Neural cell (in vitro differentiated cells): ENCODE measurements around the gene PIGT. TPM values are rescaled to one million over a fixed set of nuclear protein-coding genes. Genes with fewer than 3 reads are reported as not detected.

Experiments used
- H2AFZ ChIP-seq: fragments of 200-600, 300-800 bp; sonication (generic), shearing (Covaris generic); 2 replicates; pipeline ENCODE4 v1.6.0; 2014; ENCODE audit warnings: low read depth, mild to moderate bottlenecking, antibody characterized with exemption, low read length, moderate library complexity
- H3F3A ChIP-seq: fragments of 200-600 bp; shearing (Covaris generic); 2 replicates; pipeline ENCODE4 v1.6.1; 2016; ENCODE audit warnings: mild to moderate bottlenecking, moderate library complexity, mixed read lengths, antibody characterized with exemption, low read length; ENCODE audit not compliant: insufficient read depth, poor library complexity, severe bottlenecking
- H3K27ac ChIP-seq: fragments of 200-600, 300-800 bp; sonication (generic), shearing (Covaris generic); 2 replicates; pipeline ENCODE4 v1.5.1; 2014; ENCODE audit warnings: mild to moderate bottlenecking, low read length, moderate library complexity
- H3K27me3 ChIP-seq: fragments of 300-800, 200-600 bp; sonication (generic), shearing (Covaris generic); 2 replicates; pipeline ENCODE4 v1.6.0; 2014; ENCODE audit warnings: mild to moderate bottlenecking, low read depth, low read length, moderate library complexity; ENCODE audit not compliant: insufficient read depth
- H3K36me3 ChIP-seq: fragments of 300-800, 200-600 bp; sonication (generic), shearing (Covaris generic); 2 replicates; pipeline ENCODE4 v1.5.1; 2014; ENCODE audit warnings: mild to moderate bottlenecking, antibody characterized with exemption, low read length, moderate library complexity; ENCODE audit not compliant: insufficient read depth
- H3K4me2 ChIP-seq: fragments of 300-800, 200-600 bp; sonication (generic), shearing (Covaris generic); 2 replicates; pipeline ENCODE4 v1.6.0; 2014; ENCODE audit warnings: mild to moderate bottlenecking, low read length
- H3K4me3 ChIP-seq: fragments of 300-800, 200-600 bp; sonication (generic), shearing (Covaris generic); 2 replicates; pipeline ENCODE4 v1.5.1; 2014; ENCODE audit warnings: mild to moderate bottlenecking, low read length, moderate library complexity
- H3K79me2 ChIP-seq: fragments of 200-600 bp; shearing (Covaris generic); replicated peaks from 2 replicates; pipeline ENCODE4 v1.6.0; 2014; ENCODE audit warnings: mild to moderate bottlenecking, low read length, moderate library complexity; ENCODE audit not compliant: insufficient read depth
- H3K9ac ChIP-seq: fragments of 300-800, 200-600 bp; sonication (generic), shearing (Covaris generic); 2 replicates; pipeline ENCODE4 v1.6.1; 2016; ENCODE audit warnings: mild to moderate bottlenecking, low read length, mixed read lengths
- H3K9me2 ChIP-seq: fragments of 200-600 bp; shearing (Covaris generic); 2 replicates; pipeline ENCODE4 v1.6.1; 2016; ENCODE audit warnings: mild to moderate bottlenecking, low read length, mixed read lengths; ENCODE audit not compliant: insufficient read depth
- H3K9me3 ChIP-seq: fragments of 200-600, 300-800 bp; sonication (generic), shearing (Covaris generic); 2 replicates; pipeline ENCODE4 v1.6.1; 2016; ENCODE audit warnings: mild to moderate bottlenecking, mixed run types, low read length, moderate library complexity, mixed read lengths
- H4K20me1 ChIP-seq: fragments of 200-600 bp; shearing (Covaris generic); 2 replicates; pipeline ENCODE4 v1.6.1; 2016; ENCODE audit warnings: mild to moderate bottlenecking, mixed run types; ENCODE audit not compliant: insufficient read depth
- EP300 ChIP-seq: fragments of 450-650 bp; conservative IDR thresholded peaks from 2 replicates; pipeline ENCODE4 v1.6.1; 2014; ENCODE audit warnings: antibody characterized with exemption, mild to moderate bottlenecking, moderate library complexity; ENCODE audit not compliant: poor library complexity, severe bottlenecking
- EZH2 ChIP-seq: fragments of 200-600, 300-800 bp; shearing (Covaris generic), sonication (generic); IDR thresholded peaks from 2 replicates; pipeline ENCODE4 v1.6.1; 2014; ENCODE audit warnings: antibody characterized with exemption, low read length, borderline replicate concordance, mild to moderate bottlenecking; ENCODE audit not compliant: insufficient read depth, poor library complexity, severe bottlenecking
- MXI1 ChIP-seq: fragments of 450-650 bp; conservative IDR thresholded peaks from 2 replicates; pipeline ENCODE4 v1.6.1; 2014; ENCODE audit warnings: antibody characterized with exemption, mild to moderate bottlenecking; ENCODE audit not compliant: poor library complexity, severe bottlenecking
- POLR2AphosphoS5 ChIP-seq: IDR thresholded peaks from 2 replicates; pipeline ENCODE4 v1.6.1; 2012
- RAD21 ChIP-seq: fragments of 450-650 bp; conservative IDR thresholded peaks from 2 replicates; pipeline ENCODE4 v1.6.1; 2014; ENCODE audit warnings: antibody characterized with exemption, mild to moderate bottlenecking, moderate library complexity
- SMC3 ChIP-seq: fragments of 450-650 bp; conservative IDR thresholded peaks from 2 replicates; pipeline ENCODE4 v1.6.1; 2014; ENCODE audit warnings: antibody characterized with exemption, mild to moderate bottlenecking, moderate library complexity; ENCODE audit not compliant: poor library complexity
- TAF1 ChIP-seq: IDR thresholded peaks from 2 replicates; pipeline ENCODE4 v1.6.1; 2012; ENCODE audit warnings: low read depth
- polyA plus RNA-seq: library from polyadenylated mRNA; depleted of rRNA; stranded (reverse); fragments of >200 nt; gene quantifications from 2 replicates; pipeline ENCODE4 v1.2.3, GENCODE V29; 2014
- TF ChIP-seq, protein P1 (sequence below): fragments of 450-650 bp; IDR thresholded peaks from 2 replicates; pipeline ENCODE4 v1.5.1; 2014; ENCODE audit warnings: antibody characterized with exemption, mild to moderate bottlenecking, moderate library complexity; ENCODE audit not compliant: poor library complexity, severe bottlenecking
- TF ChIP-seq, protein P2 (sequence below): IDR thresholded peaks from 2 replicates; pipeline ENCODE4 v1.6.1; 2012; ENCODE audit warnings: borderline replicate concordance

Gene PIGT
- polyA plus RNA-seq, 1 donor from 2014 or later = 24.3 TPM

DNA sequence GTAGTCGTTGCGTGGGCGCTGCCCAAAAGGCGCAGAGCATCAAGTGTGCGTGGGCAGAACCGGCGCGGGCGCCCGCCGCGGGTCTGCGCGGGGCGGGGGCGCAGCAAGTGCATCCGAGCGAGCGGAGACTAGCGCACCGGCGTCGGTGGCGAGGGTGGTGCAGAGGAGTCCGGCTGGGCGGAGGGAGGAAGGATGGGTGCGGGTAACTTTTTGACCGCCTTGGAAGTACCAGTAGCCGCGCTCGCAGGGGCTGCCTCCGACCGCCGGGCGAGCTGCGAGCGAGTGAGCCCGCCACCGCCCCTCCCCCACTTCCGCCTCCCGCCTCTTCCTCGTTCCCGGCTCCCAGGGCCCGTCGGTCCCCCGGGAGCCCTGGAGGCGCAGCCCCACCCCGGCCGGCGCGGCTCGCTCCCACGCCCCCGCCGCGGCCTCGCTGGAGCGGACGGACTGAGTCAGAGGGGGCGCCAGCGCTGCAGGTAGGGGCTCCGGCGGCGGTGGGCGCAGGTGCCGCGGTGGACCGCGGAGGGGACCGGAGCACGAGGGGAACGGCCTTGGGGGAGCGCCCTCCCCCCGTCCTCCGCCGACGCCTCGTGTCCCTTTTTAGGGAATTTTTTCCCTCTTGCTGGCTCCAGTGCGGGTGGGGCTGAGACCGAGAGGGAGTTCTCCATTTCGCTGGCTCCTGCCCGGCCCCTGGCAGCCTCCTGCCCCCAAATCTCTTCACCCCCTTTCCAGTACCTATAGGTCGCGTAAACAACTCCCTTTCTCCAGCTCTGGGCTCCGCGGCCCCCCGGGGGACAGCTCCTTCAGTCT lies 9.5 kb upstream of the PIGT start:
- peak overlapping the region; percentile 70 for H3K9ac ChIP-seq
- H3K9me2 ChIP-seq = no peaks in the 10 kb centered on the region
- no peaks in the 10 kb centered on the region for H3K9me3 ChIP-seq
- TF ChIP-seq EZH2 (no peak), MXI1 (peak; percentile 34), EP300 (no peak), POLR2AphosphoS5 (no peak)
- TF ChIP-seq, protein P1, sequence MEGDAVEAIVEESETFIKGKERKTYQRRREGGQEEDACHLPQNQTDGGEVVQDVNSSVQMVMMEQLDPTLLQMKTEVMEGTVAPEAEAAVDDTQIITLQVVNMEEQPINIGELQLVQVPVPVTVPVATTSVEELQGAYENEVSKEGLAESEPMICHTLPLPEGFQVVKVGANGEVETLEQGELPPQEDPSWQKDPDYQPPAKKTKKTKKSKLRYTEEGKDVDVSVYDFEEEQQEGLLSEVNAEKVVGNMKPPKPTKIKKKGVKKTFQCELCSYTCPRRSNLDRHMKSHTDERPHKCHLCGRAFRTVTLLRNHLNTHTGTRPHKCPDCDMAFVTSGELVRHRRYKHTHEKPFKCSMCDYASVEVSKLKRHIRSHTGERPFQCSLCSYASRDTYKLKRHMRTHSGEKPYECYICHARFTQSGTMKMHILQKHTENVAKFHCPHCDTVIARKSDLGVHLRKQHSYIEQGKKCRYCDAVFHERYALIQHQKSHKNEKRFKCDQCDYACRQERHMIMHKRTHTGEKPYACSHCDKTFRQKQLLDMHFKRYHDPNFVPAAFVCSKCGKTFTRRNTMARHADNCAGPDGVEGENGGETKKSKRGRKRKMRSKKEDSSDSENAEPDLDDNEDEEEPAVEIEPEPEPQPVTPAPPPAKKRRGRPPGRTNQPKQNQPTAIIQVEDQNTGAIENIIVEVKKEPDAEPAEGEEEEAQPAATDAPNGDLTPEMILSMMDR = no peak
- H3K27ac ChIP-seq = no peak overlapping the region
- no peaks in the 10 kb centered on the region for H3F3A ChIP-seq
- H3K79me2 ChIP-seq = no peaks in the 10 kb centered on the region
- H3K4me3 ChIP-seq = peak overlapping the region; percentile 86
- H4K20me1 ChIP-seq = no peaks in the 10 kb centered on the region
- H3K27me3 ChIP-seq = peaks cover 19% of the 10 kb centered on the region
- H3K4me2 ChIP-seq = peak overlapping the region; percentile 51
- H3K36me3 ChIP-seq = no peaks in the 10 kb centered on the region
- peak overlapping the region; percentile 45 for H2AFZ ChIP-seq

DNA sequence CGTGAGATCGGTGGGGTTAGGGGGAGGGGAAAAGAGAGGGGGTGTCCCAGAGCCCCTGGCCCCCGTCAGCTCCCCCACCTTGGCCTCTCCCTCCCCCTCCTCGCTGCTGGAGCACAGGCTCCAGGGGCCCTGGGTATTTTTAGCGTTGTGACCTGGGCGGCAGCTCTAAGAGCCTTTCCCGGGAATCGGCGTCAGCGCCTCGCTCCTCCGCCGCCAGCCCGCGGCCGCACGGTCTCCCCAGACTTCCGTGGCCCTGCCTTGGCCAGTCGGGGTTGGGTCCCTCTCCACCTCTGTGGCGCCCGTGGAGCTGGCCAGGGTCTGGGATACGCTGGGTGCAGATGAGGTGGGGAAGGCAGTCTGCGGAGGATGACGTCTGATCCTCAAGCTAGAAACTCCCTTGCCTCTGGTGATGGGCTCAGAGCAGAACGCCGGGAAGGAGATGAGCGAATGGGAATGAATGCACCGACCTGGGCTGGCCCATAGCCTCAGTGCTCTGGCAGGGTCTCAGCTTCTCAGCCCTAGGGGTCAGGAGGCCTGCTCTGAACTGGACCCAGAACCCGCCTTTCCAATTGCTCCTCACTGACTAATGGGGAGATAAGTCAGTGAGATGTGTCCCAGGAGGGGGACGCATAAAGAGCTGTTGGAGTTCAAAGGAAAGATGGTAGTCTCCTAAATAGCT lies 8.7 kb upstream of the PIGT start:
- H3K27ac ChIP-seq = no peak overlapping the region
- peaks cover 19% of the 10 kb centered on the region for H3K27me3 ChIP-seq
- peak overlapping the region; percentile 45 for H2AFZ ChIP-seq

GRCh38 chr20:45407783-45408645 lies 7.9 kb upstream of the PIGT start, which contains the start of gene DBNDD2:
Gene DBNDD2, plus strand, starts transcription at chr20:45408289. Its CDS starts 179 bp downstream, at chr20:45408468.
- TF ChIP-seq POLR2AphosphoS5 (no peak), TAF1 (no peak), RAD21 (no peak), MXI1 (no peak), SMC3 (no peak), EP300 (no peak), EZH2 (no peak)
- TF ChIP-seq, protein P2, sequence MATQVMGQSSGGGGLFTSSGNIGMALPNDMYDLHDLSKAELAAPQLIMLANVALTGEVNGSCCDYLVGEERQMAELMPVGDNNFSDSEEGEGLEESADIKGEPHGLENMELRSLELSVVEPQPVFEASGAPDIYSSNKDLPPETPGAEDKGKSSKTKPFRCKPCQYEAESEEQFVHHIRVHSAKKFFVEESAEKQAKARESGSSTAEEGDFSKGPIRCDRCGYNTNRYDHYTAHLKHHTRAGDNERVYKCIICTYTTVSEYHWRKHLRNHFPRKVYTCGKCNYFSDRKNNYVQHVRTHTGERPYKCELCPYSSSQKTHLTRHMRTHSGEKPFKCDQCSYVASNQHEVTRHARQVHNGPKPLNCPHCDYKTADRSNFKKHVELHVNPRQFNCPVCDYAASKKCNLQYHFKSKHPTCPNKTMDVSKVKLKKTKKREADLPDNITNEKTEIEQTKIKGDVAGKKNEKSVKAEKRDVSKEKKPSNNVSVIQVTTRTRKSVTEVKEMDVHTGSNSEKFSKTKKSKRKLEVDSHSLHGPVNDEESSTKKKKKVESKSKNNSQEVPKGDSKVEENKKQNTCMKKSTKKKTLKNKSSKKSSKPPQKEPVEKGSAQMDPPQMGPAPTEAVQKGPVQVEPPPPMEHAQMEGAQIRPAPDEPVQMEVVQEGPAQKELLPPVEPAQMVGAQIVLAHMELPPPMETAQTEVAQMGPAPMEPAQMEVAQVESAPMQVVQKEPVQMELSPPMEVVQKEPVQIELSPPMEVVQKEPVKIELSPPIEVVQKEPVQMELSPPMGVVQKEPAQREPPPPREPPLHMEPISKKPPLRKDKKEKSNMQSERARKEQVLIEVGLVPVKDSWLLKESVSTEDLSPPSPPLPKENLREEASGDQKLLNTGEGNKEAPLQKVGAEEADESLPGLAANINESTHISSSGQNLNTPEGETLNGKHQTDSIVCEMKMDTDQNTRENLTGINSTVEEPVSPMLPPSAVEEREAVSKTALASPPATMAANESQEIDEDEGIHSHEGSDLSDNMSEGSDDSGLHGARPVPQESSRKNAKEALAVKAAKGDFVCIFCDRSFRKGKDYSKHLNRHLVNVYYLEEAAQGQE = no peak
- TF ChIP-seq, protein P1 = no peak
- H3K79me2 ChIP-seq = no peaks in the 10 kb centered on the region
- H3K27me3 ChIP-seq = peaks cover 19% of the 10 kb centered on the region
- no peaks in the 10 kb centered on the region for H3K36me3 ChIP-seq
- peak within 1 kb of the TSS; percentile 70 for H3K9ac ChIP-seq
- H3K9me3 ChIP-seq = no peaks in the 10 kb centered on the region
- H3K9me2 ChIP-seq = no peaks in the 10 kb centered on the region
- no peak within 1 kb of the TSS for H3K27ac ChIP-seq
- H2AFZ ChIP-seq = peak within 1 kb of the TSS; percentile 45
- peak within 1 kb of the TSS; percentile 86 for H3K4me3 ChIP-seq
- H3F3A ChIP-seq = no peaks in the 10 kb centered on the region
- H3K4me2 ChIP-seq = peak within 1 kb of the TSS; percentile 51
- H4K20me1 ChIP-seq = no peaks in the 10 kb centered on the region

More for the DNA sequence above, 8.7 kb upstream of the PIGT start:
- Histone ChIP-seq H3K36me3 (no peaks in the 10 kb centered on the region), H3K79me2 (no peaks in the 10 kb centered on the region), H3K9me2 (no peaks in the 10 kb centered on the region), H3K9ac (peak overlapping the region; percentile 70), H3K9me3 (no peaks in the 10 kb centered on the region), H3K4me3 (peak overlapping the region; percentile 86), H3K4me2 (peak overlapping the region; percentile 51), H3F3A (no peaks in the 10 kb centered on the region), H4K20me1 (no peaks in the 10 kb centered on the region)
- TF ChIP-seq TAF1 = no peak
- no peak for TF ChIP-seq MXI1
- TF ChIP-seq RAD21 = no peak
- TF ChIP-seq POLR2AphosphoS5 = peak; percentile 50
- TF ChIP-seq EZH2 = no peak
- TF ChIP-seq SMC3 = no peak
